D721Med (cell line): Measurements from ENCODE around the gene TMEM131L.

ENCODE experiments used
- DNase-seq: peaks from one replicate; pipeline ENCODE4 v3.0.0; 2011; ENCODE audit warnings: low spot score; ENCODE audit not compliant: insufficient read length
- FAIRE-seq: peaks from 2 replicates; lab custom pipeline; 2011; peaks lifted over from hg19 to GRCh38; lab: Jason Lieb, UNC
- CTCF ChIP-seq: IDR thresholded peaks from 2 replicates; pipeline ENCODE4 v1.5.1; 2012; ENCODE audit warnings: mild to moderate bottlenecking, control low read depth; ENCODE audit not compliant: insufficient read depth; ENCODE audit errors: missing control alignments

TMEM131L gene

GRCh38 chr4:153497091-153497531 lies 31.0 kb downstream of the TMEM131L start:
- FAIRE-seq (no peak), DNase-seq (no peak)
- TF ChIP-seq CTCF: no peak

GRCh38 chr4:153497988-153498967 lies 32.1 kb downstream of the TMEM131L start:
- no peak for DNase-seq
- no peak for TF ChIP-seq CTCF
- no peak for FAIRE-seq

- DNase-seq (no peak), FAIRE-seq (no peak)
- no peak for TF ChIP-seq CTCF
Measured at GRCh38 chr4:153499005-153499404, 32.8 kb downstream of the TMEM131L start.

GRCh38 chr4:153501578-153501977 lies 35.4 kb downstream of the TMEM131L start:
- FAIRE-seq: no peak
- TF ChIP-seq CTCF: no peak
- DNase-seq: no peak

GRCh38 chr4:153502584-153502983 lies 36.4 kb downstream of the TMEM131L start:
- no peak for TF ChIP-seq CTCF
- FAIRE-seq: no peak

GRCh38 chr4:153506341-153507309 lies 40.5 kb downstream of the TMEM131L start:
- FAIRE-seq (no peak), DNase-seq (no peak)
- no peak for TF ChIP-seq CTCF

More at GRCh38 chr4:153502584-153502983, 36.4 kb downstream of the TMEM131L start:
- no peak for DNase-seq
